GM19035 (cell line): ENCODE data around the gene DTNB.

Source experiments
- ATAC-seq: cut with Tn5 transposase; IDR thresholded peaks from one replicate; pipeline ENCODE4 v1.9.1; 2021; ENCODE audit not compliant: unreplicated experiment

DTNB gene

DNA sequence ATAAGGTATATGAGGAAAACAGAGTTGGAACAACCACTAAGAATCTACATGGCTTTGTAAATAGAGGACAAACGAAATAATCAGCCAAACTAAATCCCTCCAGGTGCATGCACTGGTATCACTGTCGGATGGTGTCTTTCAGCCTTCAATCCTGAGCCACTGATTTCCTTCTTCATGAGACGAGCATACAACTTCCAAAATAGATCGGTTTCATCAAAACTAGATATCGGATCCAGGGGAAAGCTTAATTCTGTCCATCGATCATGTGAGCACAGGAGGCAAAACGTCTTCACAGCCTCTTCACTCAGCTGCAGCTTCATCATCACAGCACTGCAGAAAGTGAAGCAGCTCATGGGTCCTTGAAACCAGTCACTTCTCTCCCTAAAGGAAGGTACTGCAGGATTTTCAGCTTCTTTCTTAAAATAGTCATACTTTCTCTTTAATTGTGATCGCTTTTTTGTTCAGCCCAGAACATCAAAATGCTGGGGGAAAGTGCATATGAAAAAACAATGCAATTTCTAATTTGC lies 80.5 kb downstream of the DTNB start:
- ATAC-seq = no peak

DNA sequence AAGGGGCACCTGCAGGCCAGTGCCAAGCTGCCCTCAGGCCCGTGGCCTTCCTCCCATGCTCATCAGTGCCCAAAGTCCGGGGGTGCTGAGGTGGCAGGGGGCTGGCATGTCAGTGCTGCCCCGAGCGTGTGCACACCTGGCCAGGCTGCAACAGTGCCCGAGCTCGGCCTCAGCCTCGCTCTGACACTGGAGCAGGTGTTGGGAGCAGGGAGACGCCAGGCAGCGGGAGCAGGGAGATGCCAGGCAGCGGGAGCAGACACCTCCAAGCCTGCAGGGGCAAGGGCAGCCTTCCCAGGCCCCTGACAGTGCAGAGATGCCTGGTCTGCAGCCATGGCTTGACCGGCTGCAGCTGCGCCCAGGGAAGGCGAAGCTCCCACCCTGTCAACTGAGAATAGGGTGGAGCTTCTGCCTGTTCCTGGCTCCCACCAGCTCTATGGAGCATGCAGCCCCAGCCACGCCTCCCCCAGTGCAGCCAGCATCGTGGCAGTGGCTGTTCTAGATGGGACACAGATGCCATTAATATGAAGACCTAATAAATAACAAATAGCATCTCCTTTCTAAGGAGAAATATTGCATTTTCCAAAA lies 82.4 kb downstream of the DTNB start:
- ATAC-seq = no peak

DNA sequence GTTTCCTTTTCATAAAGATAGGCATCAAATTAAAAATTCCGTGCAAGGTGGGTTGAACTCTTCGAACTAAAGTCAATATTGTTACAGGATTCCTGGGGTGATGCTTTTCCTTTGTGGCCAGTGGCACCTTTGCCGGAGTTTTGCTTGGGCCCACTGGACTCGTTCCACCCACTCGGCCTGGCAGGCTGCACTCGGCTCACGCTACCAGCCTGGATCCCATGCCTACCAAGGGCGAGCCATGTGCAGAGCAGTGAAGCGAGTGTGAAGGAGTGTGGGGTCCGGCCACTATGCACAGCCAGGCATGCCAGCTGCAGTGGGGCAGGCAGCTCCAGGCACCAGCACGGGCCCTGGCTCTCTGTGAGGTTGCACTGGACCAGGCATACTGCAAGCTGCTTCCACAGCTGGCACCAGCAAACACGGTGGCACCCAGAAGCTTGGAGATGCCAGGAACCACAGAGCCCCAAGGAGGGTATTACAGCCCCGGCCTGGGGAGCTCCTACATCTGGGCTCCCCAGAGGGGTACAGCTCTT lies 83.6 kb downstream of the DTNB start:
- no peak for ATAC-seq

DNA sequence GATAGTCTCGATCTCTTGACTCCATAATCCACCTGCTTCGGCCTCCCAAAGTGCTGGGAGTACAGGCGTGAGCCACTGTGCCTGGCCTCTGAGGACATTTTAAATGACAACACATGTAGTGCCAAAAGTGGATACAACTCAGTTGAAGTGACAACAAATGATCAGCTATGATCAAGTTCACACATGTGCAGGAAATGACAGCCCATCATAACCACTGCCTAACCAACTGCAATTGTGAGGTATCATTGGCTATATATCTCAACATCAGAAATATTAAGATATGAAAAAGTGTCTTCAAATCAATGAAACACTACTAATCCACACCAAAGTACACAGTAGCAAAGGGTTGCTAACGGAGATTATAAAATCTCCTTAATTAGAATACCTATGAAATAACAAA lies 84.8 kb downstream of the DTNB start:
- no peak for ATAC-seq

DNA sequence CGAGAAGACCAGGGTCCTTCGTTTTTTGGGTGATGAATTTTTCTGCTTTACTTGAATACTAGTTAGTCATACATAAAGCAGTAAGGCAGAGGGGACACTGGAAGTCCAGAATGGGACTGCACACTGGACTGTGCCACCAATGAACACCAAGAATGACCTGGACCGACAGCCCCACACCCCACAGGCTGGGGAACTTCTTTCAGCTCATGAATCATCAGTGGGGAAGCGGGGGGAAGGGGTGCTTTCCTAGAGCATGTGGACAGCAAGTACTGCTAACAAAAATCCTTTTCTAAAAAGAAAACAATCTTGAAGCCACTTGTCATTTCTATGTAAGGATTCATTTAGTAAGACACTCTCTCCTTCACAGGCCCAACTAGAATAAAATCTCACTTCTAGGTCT lies 86.0 kb downstream of the DTNB start:
- no peak for ATAC-seq

DNA sequence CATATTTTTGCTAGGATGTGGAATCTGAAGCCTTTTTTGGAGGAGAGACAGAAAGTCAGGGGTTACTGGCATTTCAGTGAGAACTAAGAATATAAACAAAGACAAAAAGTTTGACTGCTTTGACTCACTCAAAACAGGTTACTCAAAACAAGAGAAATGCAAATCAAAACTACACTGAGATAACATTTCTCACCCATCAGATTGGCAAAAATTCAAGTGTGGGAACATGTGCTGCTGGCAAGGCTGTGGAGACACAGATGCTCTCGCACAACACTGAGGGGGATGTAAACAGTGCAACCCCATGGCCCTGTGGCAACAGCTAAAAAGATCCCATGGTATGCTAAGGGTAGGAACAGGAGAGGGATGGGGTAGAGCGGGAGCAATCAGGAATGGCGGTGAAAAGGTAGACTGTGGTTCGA lies 86.6 kb downstream of the DTNB start:
- ATAC-seq = peak; percentile 88

DNA sequence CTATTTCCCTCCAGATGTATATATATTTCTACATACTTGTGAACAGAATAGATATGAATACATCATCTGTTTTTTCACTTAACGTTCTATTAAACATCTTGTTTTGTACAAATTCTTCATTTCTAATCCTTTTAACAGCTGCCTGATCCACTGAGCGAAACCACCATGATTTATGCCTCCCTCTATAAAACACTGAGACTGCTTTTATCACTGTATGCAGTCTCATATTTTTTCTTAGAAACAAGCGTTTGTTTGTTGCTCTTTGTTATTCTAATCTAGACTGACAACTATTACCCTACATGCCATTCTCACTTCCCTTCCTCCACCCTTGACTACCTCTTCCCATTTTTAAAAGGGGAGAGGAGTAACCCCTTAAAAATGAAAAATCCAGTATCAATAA lies 88.2 kb downstream of the DTNB start:
- no peak for ATAC-seq

DNA sequence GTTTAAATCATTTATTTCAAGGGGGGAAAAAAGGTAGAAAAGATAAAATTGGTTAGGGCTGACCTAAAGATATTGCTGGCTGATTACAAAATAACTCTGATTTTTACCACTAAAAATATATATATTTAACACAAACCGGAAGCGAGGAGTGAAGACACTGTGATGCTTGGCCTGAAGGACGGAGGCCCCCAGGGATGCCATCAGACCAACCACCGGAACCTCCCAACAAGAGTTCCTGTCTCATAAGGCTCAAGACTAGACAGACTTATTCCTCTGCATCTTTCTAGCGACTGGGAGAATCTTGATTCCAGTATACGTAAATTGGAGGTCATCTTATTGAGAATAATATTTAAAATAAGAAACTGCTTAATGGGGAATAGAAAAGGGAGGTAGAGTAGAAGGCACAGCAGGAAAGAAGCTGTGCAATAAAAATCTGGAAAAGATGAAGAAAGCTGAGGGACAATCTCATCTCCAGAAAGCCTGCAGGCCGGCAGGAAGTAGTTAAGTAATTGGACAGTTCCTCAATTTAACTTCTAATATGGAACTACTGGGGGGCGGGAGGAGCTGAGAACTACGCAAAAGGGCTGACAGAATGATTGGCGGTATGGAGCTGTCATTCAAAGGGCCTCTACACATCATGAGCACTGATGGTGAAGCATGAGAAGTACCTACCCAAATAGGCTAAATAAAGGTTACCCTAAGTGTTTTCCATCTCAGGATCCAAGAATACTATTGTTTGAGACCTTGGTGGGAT lies 91.1 kb downstream of the DTNB start:
- ATAC-seq = no peak

DNA sequence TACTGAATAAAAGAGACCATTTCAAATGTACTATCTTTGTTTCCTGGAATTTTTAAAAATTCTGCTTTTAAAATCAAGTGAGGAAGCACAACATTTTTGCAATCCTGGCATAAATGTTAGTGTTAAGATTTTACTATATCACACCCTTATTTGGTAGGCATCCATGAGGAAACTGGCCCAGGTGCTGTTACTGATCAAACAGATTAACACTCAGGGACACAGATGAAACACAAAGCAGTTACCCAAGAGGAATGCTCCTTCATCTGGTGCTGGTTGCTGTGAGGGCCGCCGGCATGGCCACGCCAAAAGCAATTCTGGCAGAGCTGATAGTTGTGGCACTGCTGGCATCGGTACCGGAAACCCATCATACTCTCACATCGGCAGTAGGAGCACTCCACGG lies 96.8 kb downstream of the DTNB start:
- ATAC-seq = no peak

DNA sequence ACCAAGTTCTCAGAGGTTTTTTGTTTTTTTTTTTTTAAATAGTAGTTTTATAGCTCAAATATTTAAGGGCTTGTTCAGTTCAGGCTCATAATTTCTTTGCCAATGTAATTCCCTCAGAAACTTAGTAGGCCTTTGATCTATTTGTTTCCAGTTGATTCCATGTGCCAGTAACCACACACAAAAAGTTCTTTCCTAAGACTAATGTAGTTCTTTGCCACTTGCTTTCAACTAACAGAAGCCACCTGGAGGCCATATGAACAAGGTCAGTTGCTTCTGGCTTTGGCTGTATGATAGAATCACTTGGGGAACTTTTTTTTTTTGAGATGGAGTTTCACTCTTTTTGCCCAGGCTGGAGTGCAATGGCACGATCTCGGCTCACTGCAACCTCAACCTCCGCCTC lies 100.7 kb downstream of the DTNB start:
- no peak for ATAC-seq

DNA sequence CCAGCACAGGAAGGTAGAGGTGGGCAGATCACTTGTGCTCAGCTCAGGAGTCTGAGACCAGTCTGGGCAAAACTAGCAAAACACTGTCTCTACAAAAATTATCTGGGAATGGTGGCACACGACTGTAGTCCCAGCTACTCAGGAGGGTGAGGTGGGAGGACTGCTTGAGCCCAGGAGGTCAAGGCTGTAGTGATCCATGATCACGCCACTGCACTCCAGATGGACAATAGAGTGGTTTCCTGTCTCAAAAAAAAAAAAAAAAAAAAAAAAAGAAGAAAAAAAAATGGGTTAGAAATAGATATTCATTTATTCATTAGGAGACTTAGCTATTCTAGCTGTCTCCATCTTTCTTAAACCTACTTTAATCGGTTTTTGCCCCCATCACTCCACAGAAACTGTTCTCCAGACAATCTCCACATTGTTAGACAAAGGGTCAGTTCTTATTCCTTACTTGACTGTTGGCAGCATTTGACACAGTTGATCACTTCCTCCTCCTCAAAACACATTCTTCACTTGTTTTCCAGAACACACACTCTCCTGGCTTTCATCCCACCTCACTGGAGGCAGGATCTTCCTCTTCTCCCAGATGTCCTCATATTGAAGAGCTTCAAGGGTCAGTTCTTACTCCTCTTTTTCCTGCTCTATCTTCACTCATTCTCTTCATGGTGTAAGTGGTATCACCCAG lies 103.1 kb downstream of the DTNB start:
- no peak for ATAC-seq

DNA sequence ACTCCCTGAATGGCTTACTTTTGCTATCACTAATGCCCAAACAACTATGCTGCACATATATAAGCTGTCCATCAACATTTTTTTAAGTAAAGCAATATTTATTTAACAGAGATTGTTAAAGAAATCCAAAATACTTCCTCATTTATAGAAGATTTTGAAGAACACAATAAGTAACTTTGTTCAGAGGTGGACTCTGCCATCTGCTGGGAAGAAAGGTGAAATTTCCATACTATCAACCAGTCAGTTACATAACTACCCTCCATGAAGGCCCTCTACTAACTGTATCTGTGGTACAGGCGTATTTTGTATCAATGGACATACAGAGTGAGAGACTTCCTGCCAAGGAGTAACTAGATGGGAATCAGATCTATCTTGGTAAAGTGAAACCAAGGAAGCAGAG lies 106.0 kb downstream of the DTNB start:
- ATAC-seq = no peak

DNA sequence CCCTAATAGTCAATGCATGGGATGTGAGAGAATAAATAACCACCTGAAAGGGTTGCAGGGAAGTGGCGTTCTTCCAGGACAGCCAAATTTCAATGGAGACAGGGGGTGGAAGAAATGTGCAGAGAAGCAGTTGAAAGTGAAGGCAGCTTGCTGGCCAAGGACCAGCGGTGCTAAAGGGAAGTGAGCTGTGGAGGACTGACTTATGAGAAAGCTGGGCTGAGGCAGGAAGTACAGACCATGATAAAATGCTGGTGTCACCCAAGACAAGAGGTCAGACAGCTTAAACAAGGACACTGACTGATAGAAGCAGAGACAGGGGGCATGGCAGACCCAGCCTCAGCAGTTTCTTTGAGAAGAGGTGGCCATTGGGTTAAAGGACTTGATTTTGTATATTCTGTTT lies 106.7 kb downstream of the DTNB start:
- ATAC-seq = peak; percentile 72

DNA sequence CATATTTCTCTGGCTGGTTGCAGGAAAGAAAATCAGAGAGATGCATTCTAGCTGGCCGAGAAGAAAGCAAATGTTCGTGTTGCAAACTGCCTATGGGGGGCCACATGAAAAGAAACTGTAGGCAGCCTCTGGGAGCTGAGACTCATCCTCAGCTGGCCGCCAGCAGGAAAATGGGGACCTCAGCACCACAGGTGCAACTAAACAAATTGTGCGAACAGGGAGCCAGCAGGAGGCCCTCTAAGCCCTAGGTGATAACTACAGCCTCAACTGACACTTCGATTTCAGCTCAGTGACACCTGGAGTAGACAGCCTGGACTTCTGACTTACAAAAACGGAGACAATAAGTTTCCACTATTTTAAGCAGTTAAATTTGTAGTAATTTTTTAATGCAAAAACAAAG lies 107.3 kb downstream of the DTNB start:
- no peak for ATAC-seq

DNA sequence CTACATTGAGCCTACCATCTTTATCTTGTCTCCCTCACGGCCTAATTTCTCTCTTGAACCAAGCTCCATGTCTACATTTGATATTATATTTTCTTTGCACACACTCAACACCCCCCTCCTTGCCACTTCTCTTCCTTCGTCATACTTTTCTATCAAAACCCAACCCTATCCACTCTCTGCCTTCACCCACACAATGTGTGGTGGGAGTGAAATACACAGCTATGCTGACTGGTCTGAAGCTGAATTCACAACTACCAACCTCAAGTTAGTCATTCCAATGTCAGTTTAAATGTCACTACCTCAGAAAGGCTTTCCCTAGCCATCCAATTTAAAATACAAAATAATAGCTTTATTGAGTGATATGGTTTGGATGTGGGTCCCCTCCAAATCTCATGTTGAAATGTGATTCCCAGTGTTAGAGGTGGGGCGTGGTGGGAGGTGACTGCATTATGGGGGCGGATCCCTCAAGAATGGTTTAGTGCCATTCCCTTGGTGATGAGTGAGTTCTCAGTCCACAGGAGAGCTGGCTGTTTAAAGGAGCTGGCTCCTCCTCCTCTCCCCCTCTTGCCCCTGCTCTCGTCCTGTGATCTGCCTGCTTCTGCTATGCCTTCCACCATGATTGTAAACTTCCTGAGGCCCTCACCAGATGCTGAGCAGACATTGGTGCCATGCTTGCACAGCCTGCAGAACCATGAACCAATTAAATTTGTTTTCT lies 112.1 kb downstream of the DTNB start:
- no peak for ATAC-seq

DNA sequence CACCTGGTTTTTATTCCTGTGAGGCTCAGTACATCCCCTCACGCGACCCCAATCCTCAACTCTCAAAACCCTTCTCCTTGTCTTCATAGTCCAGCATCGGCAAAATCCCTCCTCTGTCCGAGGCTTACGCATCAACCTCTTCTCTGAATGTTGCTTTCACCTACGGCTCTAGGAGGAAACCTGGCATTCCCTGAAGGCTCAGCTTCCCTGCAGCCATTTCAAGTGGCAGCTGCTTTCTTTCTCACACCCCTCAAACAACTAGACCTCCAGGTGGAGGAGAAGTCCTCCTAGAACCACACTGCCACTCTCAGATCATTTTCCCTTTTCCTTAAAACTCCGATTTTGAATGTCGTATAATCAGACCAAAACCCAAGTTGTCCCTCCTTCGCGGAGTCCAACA lies 114.2 kb downstream of the DTNB start:
- no peak for ATAC-seq

DNA sequence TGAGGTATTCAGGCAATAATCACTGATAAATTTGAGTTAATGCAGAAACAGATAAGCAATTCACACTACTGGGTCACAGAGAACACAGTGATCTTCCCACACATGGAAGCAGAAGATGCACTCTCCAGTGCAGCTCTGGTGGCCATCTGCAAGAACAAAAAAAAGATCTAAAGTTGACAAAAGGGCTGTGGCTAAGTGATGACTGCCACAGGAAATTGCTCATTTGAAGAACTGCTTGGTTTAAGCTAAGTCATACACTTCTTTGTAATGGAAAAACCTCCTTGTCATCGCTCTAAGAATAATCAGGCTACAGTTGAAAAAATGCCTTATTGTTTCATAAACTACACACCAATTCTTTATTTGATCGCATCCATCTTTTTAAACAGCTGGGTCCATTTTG lies 115.1 kb downstream of the DTNB start:
- ATAC-seq = peak; percentile 80

DNA sequence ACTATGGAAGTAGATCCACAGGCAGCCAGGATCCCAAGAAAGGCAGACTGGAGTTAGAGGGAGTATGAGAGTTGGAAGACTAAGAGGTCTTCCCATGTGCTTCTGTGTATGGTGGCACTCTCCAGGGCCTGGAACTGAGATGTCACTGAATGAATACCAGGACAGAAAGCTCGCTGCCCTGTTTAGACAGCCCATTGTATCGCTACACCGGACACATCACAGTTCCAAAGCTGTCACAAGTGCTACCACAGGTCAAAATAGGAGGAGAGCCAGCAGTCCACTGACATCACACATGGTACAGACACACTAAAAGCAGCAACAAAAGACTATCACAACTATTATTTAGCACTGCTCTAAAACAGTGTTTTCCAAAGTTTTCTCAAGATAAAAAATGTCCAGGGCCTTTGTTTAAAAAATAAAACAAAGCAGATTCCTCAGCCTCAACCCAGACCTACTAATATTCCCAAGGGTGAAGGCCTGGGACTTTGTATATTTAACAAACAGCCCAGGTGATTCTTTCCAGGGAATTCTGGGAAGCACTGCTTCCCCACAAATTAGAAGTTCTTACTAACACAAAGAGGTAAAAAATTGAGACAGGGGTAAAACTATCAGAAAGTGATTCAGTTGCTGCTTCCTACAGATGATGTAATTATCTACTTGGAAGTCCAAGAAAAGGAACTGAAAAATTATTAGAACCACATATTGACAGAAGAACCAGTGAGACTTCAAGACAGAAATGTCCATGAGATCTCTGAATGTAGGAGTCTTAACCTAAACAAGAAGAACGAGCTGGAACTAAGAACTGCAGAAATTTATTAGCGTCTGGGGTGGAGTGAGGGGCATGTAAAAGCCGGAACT lies 116.0 kb downstream of the DTNB start:
- peak; percentile 46 for ATAC-seq

DNA sequence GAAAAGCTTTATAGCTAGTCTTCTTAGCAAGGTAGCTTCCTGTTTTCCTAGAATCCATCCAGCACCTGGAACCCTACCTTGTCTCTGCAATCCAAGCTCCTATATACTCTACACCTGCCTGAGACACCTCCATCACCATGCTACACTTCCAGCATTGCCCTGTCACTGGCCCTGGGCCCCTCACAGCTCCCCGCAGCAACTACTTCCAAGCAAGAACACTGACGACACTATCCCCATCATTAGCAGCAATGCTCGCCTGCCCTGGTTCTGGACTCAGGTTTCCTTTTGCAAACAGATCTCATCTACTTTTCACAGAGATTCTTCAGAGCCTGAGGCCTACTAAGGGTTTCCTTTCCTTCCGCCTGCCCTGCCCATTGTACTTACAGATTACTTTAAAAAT lies 121.1 kb downstream of the DTNB start:
- ATAC-seq = no peak

DNA sequence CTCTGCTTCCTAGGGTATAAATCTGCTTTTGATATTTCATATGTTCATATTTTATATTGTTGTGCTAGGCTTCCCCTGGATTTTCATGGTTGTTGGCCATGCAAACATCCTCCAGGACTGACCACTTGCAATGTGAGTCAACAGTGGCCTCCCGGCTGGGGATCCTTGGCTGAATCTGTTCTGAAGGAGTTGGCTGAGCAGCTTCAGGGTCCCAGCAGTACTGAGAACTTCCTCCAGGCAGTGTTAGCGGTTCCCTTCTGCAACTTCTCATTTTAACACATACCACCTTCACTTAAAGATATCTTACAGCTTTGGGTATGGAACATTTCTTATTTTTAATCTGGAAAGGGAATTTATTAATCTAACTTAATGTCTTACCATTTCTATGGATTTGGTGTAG lies 122.1 kb downstream of the DTNB start:
- ATAC-seq = no peak
